OCI-LY7 (cell line): ENCODE results near the gene KLK12. TPM values are rescaled to one million over a fixed set of nuclear protein-coding genes. Genes with fewer than 3 reads are reported as not detected.

Source experiments
- BruUV-seq: library from RNA; stranded (reverse); fragments of 400-500 nt; replicated peaks from 2 replicates; lab custom pipeline; 2021; lab: Mats Ljungman, UMichigan
- CTCF ChIA-PET: fragments of 300-600 bp; sonication (Branson Sonifier 250); formaldehyde crosslinking; loops from one replicate; lab custom pipeline; 2022; ENCODE audit warnings: antibody characterized with exemption; ENCODE audit not compliant: unreplicated experiment; lab: Charles Lee
- POLR2A ChIA-PET: fragments of 300-600 bp; sonication (Branson Sonifier 250); formaldehyde crosslinking; loops from one replicate; lab custom pipeline; 2022; ENCODE audit warnings: antibody characterized with exemption; lab: Charles Lee
- DNase-seq: peaks from one replicate; pipeline ENCODE4 v3.0.0-alpha.2; 2015; ENCODE audit warnings: low spot score
- H2AFZ ChIP-seq: fragments of 200-600 bp; sonication (generic), shearing (Covaris generic); 2 replicates; pipeline ENCODE4 v1.6.1; 2014; ENCODE audit warnings: mild to moderate bottlenecking, antibody characterized with exemption, low read length, moderate library complexity
- H3K27ac ChIP-seq: fragments of 200-600 bp; sonication (generic); 2 replicates; pipeline ENCODE4 v1.5.1; 2014; ENCODE audit warnings: mixed run types, low read depth, mild to moderate bottlenecking, moderate library complexity, low read length, inconsistent platforms; ENCODE audit not compliant: poor library complexity, severe bottlenecking
- H3K36me3 ChIP-seq: fragments of 200-600 bp; sonication (generic); 2 replicates; pipeline ENCODE4 v1.6.1; 2014; ENCODE audit warnings: mild to moderate bottlenecking, antibody characterized with exemption, low read length, moderate library complexity, mixed read lengths; ENCODE audit not compliant: insufficient read depth
- H3K4me1 ChIP-seq: fragments of 200-600 bp; sonication (generic); 2 replicates; pipeline ENCODE4 v1.5.1; 2014; ENCODE audit warnings: mild to moderate bottlenecking, low read length; ENCODE audit not compliant: insufficient read depth, poor library complexity, severe bottlenecking
- H3K4me2 ChIP-seq: fragments of 200-600 bp; sonication (generic); 2 replicates; pipeline ENCODE4 v1.6.1; 2014; ENCODE audit warnings: mild to moderate bottlenecking, low read length
- H3K4me3 ChIP-seq: fragments of 200-600 bp; sonication (generic); 2 replicates; pipeline ENCODE4 v1.5.1; 2014; ENCODE audit warnings: mild to moderate bottlenecking, low read depth, low read length; ENCODE audit not compliant: poor library complexity, severe bottlenecking
- H3K79me2 ChIP-seq: fragments of 200-600 bp; sonication (generic); 2 replicates; pipeline ENCODE4 v1.6.1; 2016; ENCODE audit warnings: low read depth, mild to moderate bottlenecking, low read length, moderate library complexity, mixed read lengths; ENCODE audit not compliant: insufficient read depth
- H3K9me2 ChIP-seq: fragments of 200-600 bp; sonication (generic); 2 replicates; pipeline ENCODE4 v1.6.1; 2016; ENCODE audit warnings: mild to moderate bottlenecking, low read length, mixed read lengths; ENCODE audit not compliant: insufficient read depth
- H3K9me3 ChIP-seq: fragments of 200-600 bp; sonication (generic); 2 replicates; pipeline ENCODE4 v1.6.1; 2014; ENCODE audit warnings: mild to moderate bottlenecking, mixed run types, low read length, mixed read lengths
- H4K20me1 ChIP-seq: fragments of 200-600 bp; sonication (generic); 2 replicates; pipeline ENCODE4 v1.6.1; 2014; ENCODE audit warnings: mild to moderate bottlenecking, antibody characterized with exemption, low read length, moderate library complexity, mixed read lengths; ENCODE audit not compliant: insufficient read depth
- EZH2phosphoT487 ChIP-seq: fragments of 200-600 bp; sonication (generic); IDR thresholded peaks from 2 replicates; pipeline ENCODE4 v1.6.1; 2018; ENCODE audit warnings: low read depth, borderline replicate concordance, mild to moderate bottlenecking, mixed run types, antibody characterized with exemption, low read length, moderate library complexity, mixed read lengths
- intact Hi-C: fragments of 100-400 bp; cut with micrococcal nuclease; formaldehyde crosslinking; loops from one replicate; pipeline ENCODE4 v1.10.0; 2022; ENCODE audit not compliant: unreplicated experiment
- total RNA-seq, 2 experiments: library from RNA; depleted of rRNA in 1 of 2; stranded (reverse); fragments of >200 nt in 1 of 2; shearing (Covaris generic) in 1 of 2; gene quantifications; 2 replicates each; pipeline ENCODE4 v1.2.3, GENCODE V29; 2014 to 2022
- TF ChIP-seq, protein P1 (sequence below): fragments of 200-600 bp; sonication (generic); conservative IDR thresholded peaks from 2 replicates; pipeline ENCODE4 v1.5.1; 2014; ENCODE audit warnings: mild to moderate bottlenecking, antibody characterized with exemption, low read length, moderate library complexity, mixed read lengths

Gene KLK12
- total RNA-seq, 2 experiments from 2014 or later = not detected

GRCh38 chr19:51024924-51025323, 9.9 kb downstream of the KLK12 start:
- Histone ChIP-seq H3K27ac (no peak overlapping the region), H3K4me1 (no peaks in the 10 kb centered on the region), H3K9me2 (no peaks in the 10 kb centered on the region), H4K20me1 (no peaks in the 10 kb centered on the region), H3K4me3 (no peak overlapping the region), H3K4me2 (no peak overlapping the region), H2AFZ (no peak overlapping the region), H3K9me3 (no peaks in the 10 kb centered on the region), H3K79me2 (no peaks in the 10 kb centered on the region), H3K36me3 (no peaks in the 10 kb centered on the region)
- ChIA-PET POLR2A (no interaction called here), CTCF (no interaction called here)
- DNase-seq = no peak
- TF ChIP-seq EZH2phosphoT487 = no peak
- TF ChIP-seq, protein P1, sequence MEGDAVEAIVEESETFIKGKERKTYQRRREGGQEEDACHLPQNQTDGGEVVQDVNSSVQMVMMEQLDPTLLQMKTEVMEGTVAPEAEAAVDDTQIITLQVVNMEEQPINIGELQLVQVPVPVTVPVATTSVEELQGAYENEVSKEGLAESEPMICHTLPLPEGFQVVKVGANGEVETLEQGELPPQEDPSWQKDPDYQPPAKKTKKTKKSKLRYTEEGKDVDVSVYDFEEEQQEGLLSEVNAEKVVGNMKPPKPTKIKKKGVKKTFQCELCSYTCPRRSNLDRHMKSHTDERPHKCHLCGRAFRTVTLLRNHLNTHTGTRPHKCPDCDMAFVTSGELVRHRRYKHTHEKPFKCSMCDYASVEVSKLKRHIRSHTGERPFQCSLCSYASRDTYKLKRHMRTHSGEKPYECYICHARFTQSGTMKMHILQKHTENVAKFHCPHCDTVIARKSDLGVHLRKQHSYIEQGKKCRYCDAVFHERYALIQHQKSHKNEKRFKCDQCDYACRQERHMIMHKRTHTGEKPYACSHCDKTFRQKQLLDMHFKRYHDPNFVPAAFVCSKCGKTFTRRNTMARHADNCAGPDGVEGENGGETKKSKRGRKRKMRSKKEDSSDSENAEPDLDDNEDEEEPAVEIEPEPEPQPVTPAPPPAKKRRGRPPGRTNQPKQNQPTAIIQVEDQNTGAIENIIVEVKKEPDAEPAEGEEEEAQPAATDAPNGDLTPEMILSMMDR = no peak
- intact Hi-C loops = no loop called here
- no TSS peak for BruUV-seq

DNA sequence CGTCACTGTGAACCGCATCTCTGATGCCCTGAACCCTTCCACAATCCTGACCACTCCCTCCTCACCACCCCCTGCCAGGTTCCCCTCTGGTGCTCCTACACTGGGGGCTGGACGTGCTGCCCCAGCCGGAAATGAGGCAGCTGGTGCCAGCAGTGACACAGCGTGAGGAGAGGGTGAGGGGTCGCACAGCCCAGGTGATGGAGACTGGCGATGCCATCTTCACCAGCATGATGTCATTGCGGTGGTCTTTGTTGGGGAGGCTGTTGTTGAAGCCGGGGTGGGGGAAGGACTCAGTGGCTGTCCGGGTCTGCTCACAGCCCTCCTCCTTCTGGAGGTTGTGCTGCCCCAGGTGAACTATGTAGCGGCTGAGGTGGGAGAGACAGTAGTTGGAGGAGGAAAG, 10.9 kb downstream of the KLK12 start:
- POLR2A ChIA-PET = no interaction called here
- Histone ChIP-seq H2AFZ (no peak overlapping the region), H3K9me2 (no peaks in the 10 kb centered on the region), H3K79me2 (no peaks in the 10 kb centered on the region), H3K9me3 (no peaks in the 10 kb centered on the region), H3K4me1 (no peaks in the 10 kb centered on the region), H3K4me3 (no peak overlapping the region), H4K20me1 (no peaks in the 10 kb centered on the region), H3K36me3 (no peaks in the 10 kb centered on the region), H3K4me2 (no peak overlapping the region), H3K27ac (no peak overlapping the region)
- CTCF ChIA-PET = no interaction called here
- BruUV-seq = no TSS peak
- intact Hi-C loops = no loop called here
- TF ChIP-seq EZH2phosphoT487 = no peak
- TF ChIP-seq, protein P1 = no peak
- no peak for DNase-seq

GRCh38 chr19:51022526-51022925, 12.3 kb downstream of the KLK12 start:
- intact Hi-C loops = no loop called here
- POLR2A ChIA-PET = no interaction called here
- TF ChIP-seq, protein P1 = no peak
- no peak for TF ChIP-seq EZH2phosphoT487

More at GRCh38 chr19:51022526-51022925, 12.3 kb downstream of the KLK12 start:
- H3K36me3 ChIP-seq = no peaks in the 10 kb centered on the region
- no peak overlapping the region for H2AFZ ChIP-seq
- H3K9me3 ChIP-seq = no peaks in the 10 kb centered on the region
- no peaks in the 10 kb centered on the region for H3K79me2 ChIP-seq
- DNase-seq = no peak
- H3K27ac ChIP-seq = no peak overlapping the region
- CTCF ChIA-PET = no interaction called here
- H3K4me1 ChIP-seq = no peaks in the 10 kb centered on the region
- no peak overlapping the region for H3K4me3 ChIP-seq
- H3K9me2 ChIP-seq = no peaks in the 10 kb centered on the region
- no peaks in the 10 kb centered on the region for H4K20me1 ChIP-seq
- no peak overlapping the region for H3K4me2 ChIP-seq
- no TSS peak for BruUV-seq
